HL-60 (cell line): ENCODE results near the gene NUDT3.

ENCODE experiments used
- GABPA ChIP-seq: IDR thresholded peaks from 2 replicates; pipeline ENCODE4 v1.6.1; 2012; ENCODE audit warnings: low read depth
- POLR2AphosphoS5 ChIP-seq: IDR thresholded peaks from 2 replicates; pipeline ENCODE4 v1.6.1; 2012; ENCODE audit warnings: low read depth
- SPI1 ChIP-seq: IDR thresholded peaks from 2 replicates; pipeline ENCODE4 v1.6.1; 2012; ENCODE audit warnings: low read depth, mild to moderate bottlenecking, borderline replicate concordance
- TF ChIP-seq, protein P1 (sequence below): IDR thresholded peaks from one replicate; pipeline ENCODE4 v1.5.1; 2011; ENCODE audit warnings: low read length, control low read depth, inconsistent platforms; ENCODE audit not compliant: insufficient read depth

DNA sequence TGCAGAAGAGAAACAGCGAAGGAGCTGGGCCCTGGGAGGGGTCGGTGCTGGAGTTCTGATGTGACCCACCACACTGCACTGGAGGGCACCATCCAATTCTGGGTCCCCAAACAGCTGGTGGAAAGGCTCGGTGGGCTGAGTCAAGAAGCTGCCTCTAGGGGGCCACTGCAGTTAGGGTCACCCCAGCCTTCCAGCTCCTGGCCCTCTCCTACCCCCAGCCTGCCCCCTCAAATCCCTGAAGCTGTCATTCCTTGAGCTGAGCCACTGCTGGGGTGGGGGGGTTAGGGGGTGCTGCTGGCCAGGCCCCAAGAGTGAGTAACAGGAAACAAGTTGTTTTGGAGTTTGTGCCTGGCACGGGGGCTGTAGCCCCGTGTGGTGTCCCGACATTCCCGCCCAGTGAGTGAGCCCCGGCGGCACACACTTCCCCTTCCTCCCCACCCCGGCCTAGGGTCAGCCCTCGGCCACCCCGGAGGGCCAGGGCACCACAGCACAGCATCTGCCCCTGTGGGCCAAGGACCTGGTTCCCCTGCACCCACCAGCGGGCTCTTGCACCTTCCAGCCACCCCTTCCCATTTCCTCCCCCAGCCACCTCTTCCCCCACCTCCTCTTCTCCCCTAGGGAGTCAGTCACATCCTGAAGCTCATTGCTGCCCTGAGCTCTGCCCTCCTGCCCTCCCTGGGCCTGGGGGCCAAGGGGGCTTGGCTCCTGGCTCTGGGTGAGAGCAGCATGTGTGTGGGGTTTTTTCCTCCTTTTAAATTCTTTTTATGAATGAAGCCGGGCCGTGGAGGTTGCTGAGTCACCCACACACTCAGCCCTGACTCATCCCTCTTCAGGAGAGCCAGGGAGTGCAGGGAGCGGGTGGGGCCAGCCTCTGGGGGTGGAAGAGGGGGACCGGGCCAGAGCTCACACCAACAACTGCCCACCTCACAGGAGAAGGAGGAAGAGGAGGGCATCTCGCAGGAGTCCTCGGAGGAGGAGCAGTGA, 148.3 kb downstream of the NUDT3 start:
- TF ChIP-seq SPI1 = no peak
- TF ChIP-seq, protein P1, sequence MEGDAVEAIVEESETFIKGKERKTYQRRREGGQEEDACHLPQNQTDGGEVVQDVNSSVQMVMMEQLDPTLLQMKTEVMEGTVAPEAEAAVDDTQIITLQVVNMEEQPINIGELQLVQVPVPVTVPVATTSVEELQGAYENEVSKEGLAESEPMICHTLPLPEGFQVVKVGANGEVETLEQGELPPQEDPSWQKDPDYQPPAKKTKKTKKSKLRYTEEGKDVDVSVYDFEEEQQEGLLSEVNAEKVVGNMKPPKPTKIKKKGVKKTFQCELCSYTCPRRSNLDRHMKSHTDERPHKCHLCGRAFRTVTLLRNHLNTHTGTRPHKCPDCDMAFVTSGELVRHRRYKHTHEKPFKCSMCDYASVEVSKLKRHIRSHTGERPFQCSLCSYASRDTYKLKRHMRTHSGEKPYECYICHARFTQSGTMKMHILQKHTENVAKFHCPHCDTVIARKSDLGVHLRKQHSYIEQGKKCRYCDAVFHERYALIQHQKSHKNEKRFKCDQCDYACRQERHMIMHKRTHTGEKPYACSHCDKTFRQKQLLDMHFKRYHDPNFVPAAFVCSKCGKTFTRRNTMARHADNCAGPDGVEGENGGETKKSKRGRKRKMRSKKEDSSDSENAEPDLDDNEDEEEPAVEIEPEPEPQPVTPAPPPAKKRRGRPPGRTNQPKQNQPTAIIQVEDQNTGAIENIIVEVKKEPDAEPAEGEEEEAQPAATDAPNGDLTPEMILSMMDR = peak; percentile 16
- no peak for TF ChIP-seq POLR2AphosphoS5
- no peak for TF ChIP-seq GABPA
